Peyer's patch (tissue), 4 donors: ENCODE results near the gene SCAMP4. TPM values are rescaled to one million over a fixed set of nuclear protein-coding genes. Genes with fewer than 3 reads are reported as not detected.

Source experiments
- DNase-seq, 3 donors: peaks; one replicate each; pipeline ENCODE4 v3.0.0-alpha.2; 2017 to 2019
- H3K27ac ChIP-seq, 4 donors: fragments of 200-600 bp; sonication (generic); one replicate each; pipeline ENCODE4 v1.5.1; 2016 to 2019
- H3K27me3 ChIP-seq, 2 donors: fragments of 200-600 bp; sonication (generic); one replicate each; pipeline ENCODE4 v1.5.1; 2019
- H3K36me3 ChIP-seq, 3 donors: fragments of 200-600 bp; sonication (generic); one replicate each; pipeline ENCODE4 v1.5.1; 2016 to 2019
- H3K4me1 ChIP-seq, 4 donors: fragments of 200-600 bp; sonication (generic); one replicate each; pipeline ENCODE4 v1.5.1; 2016 to 2019
- H3K4me3 ChIP-seq, 4 donors: fragments of 200-600 bp; sonication (generic); 1 replicate in 3 of 4; 2 replicates in 1 of 4; pipeline ENCODE4 v1.5.1; 2016 to 2019; ENCODE audit warnings: mild to moderate bottlenecking in 1 of 4
- H3K9me3 ChIP-seq, 4 donors: fragments of 200-600 bp; sonication (generic); one replicate each; pipeline ENCODE4 v1.5.1; 2016 to 2019; ENCODE audit warnings: mild to moderate bottlenecking in 1 of 4
- CTCF ChIP-seq, 6 experiments: fragments of 450-650 bp in 4 of 6; fragments of 200-600 bp in 2 of 6; sonication (generic) in 1 of 6; IDR thresholded peaks; one replicate each; pipeline ENCODE4 v1.5.1; 2017 to 2019; ENCODE audit warnings: antibody characterized with exemption in 6 of 6, mild to moderate bottlenecking in 3 of 6, moderate library complexity in 1 of 6
- POLR2A ChIP-seq, 2 donors: fragments of 450-650 bp; IDR thresholded peaks; one replicate each; pipeline ENCODE4 v1.5.1; 2017; ENCODE audit warnings: antibody characterized with exemption in 2 of 2, mild to moderate bottlenecking in 2 of 2, moderate library complexity in 2 of 2
- total RNA-seq, 4 donors: library from RNA; depleted of rRNA; stranded (reverse); fragments of >200 nt; gene quantifications; one replicate each; pipeline ENCODE4 v1.1.0, GENCODE V29; 2016

The SCAMP4 gene
- total RNA-seq, 4 donors from 2014 or later = 45.4 to 62.6 (median 57.0) TPM

- TF ChIP-seq POLR2A (IDR thresholded peaks at IDR 0.05) (no peak), CTCF (IDR thresholded peaks at IDR 0.05) (no peak)
- Histone ChIP-seq H3K4me3 (no peak overlapping the region), H3K27me3 (no peaks in the 10 kb centered on the region), H3K9me3 (no peaks in the 10 kb centered on the region), H3K27ac (peak overlapping the region in 1 of 4 donors; percentile 69), H3K4me1 (no peaks in the 10 kb centered on the region), H3K36me3 (peaks cover 0 to 52% (median 0%) of the 10 kb centered on the region in 3 donors)
- peak in 2 of 3 donors; percentile 68 to 73 for DNase-seq
Measured at GRCh38 chr19:1923319-1923718, 18.1 kb downstream of the SCAMP4 start.

DNA sequence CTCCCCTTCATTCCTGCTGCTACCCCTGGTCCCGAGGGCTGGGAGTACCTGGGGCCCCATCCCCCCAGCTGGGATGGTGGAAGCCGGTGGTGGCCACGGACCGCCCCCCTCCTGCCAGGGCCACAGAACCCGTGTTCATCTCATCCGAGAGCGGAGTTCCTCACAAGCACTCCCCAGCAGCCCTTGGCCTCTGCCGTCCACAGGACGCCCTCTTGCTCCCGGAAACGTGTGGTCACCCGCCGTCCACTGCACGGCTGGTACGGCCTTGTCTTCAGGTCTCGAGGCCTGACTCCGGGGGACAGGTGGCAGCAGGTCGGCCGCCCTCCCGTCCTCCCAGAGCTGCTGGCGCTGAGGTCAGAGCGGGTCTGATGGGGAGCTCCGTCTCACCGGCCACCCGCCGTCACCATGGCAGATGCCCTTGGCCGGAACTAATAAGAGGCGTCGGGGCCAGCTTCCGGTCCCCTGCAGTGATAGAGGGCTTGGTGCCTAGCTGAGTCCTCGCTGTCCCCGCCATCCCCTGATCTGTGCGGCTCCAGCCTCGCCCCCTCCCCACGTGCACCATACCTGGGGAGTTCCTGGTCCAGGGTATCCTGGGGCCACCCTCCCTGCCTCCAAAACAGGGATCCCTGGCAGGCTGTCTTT, 19.2 kb downstream of the SCAMP4 start:
- Histone ChIP-seq H3K27me3 (no peaks in the 10 kb centered on the region), H3K4me3 (no peak overlapping the region), H3K27ac (peak overlapping the region in 1 of 4 donors; percentile 69), H3K4me1 (no peaks in the 10 kb centered on the region), H3K36me3 (peaks cover 0 to 45% (median 0%) of the 10 kb centered on the region in 3 donors), H3K9me3 (no peaks in the 10 kb centered on the region)
- no peak for TF ChIP-seq POLR2A (IDR thresholded peaks at IDR 0.05)
- no peak for TF ChIP-seq CTCF (IDR thresholded peaks at IDR 0.05)
- no peak for DNase-seq

DNA sequence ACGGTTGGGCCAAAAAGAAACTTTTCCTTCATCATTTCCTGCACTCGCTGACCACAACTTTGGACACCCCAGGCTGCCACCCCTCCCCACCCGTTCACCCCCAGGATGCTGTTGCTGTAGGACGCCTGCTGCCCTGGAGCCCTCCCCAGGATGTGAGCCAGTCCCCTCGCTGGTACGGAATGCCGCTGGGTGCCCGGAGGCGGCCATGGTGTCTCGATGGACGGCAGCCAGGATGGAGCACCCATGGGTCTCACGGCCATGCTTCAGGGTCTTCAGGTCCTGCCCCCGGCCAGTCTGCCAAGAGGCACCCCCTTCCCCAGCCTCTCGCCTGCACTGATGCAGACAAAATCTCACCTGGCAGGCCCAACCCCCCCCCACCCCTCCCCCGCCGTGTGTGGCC, 20.3 kb downstream of the SCAMP4 start:
- no peak overlapping the region for H3K27ac ChIP-seq
- TF ChIP-seq CTCF (IDR thresholded peaks at IDR 0.05) (no peak), POLR2A (IDR thresholded peaks at IDR 0.05) (no peak)
- H3K4me1 ChIP-seq = peaks cover 0 to 8% (median 5%) of the 10 kb centered on the region in 4 donors
- H3K27me3 ChIP-seq = no peaks in the 10 kb centered on the region
- no peak overlapping the region for H3K4me3 ChIP-seq
- H3K9me3 ChIP-seq = no peaks in the 10 kb centered on the region
- DNase-seq = no peak
- peaks cover 0 to 34% (median 0%) of the 10 kb centered on the region in 3 donors for H3K36me3 ChIP-seq

- H3K9me3 ChIP-seq = no peaks in the 10 kb centered on the region
- H3K36me3 ChIP-seq = peaks cover 0 to 6% (median 0%) of the 10 kb centered on the region in 3 donors
- peak overlapping the region; percentile 37 to 72 (median 48) for H3K27ac ChIP-seq
- peak; percentile 88 to 93 (median 90) for DNase-seq
- TF ChIP-seq CTCF (IDR thresholded peaks at IDR 0.05) (peak; percentile 83 to 94 (median 92)), POLR2A (IDR thresholded peaks at IDR 0.05) (peak in 1 of 2 donors; percentile 3)
- peaks cover 0 to 11% (median 6%) of the 10 kb centered on the region in 4 donors for H3K4me1 ChIP-seq
- H3K4me3 ChIP-seq = peak overlapping the region; percentile 11 to 48 (median 40)
- no peaks in the 10 kb centered on the region for H3K27me3 ChIP-seq
Measured at GRCh38 chr19:1929021-1929742, 24.0 kb downstream of the SCAMP4 start.

DNA sequence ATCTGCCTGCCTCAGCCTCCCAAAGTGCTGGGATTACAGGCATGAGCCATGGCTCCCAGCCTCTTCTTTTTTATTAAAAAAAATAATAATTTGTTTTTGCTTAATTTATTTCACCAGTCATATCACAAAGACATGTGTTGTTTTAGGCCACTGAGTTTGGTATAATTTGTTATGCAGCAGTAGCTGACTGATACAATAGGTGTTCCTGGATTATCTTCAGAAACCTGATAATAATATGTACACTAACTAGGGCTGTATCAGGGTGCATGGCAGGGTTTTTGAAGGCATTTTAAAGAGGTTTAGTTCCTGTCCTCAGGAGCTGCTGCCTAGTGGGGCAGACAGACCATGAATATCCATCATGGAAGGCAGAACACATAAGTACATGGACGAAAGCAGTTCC, 26.2 kb downstream of the SCAMP4 start:
- no peak for DNase-seq
- TF ChIP-seq POLR2A (IDR thresholded peaks at IDR 0.05) (no peak), CTCF (IDR thresholded peaks at IDR 0.05) (no peak)
- peaks cover 0 to 11% (median 6%) of the 10 kb centered on the region in 4 donors for H3K4me1 ChIP-seq
- no peaks in the 10 kb centered on the region for H3K27me3 ChIP-seq
- no peak overlapping the region for H3K4me3 ChIP-seq
- H3K9me3 ChIP-seq = no peaks in the 10 kb centered on the region
- H3K36me3 ChIP-seq = no peaks in the 10 kb centered on the region
- H3K27ac ChIP-seq = no peak overlapping the region
